ENCODE results near the gene CDH18.

CDH18 gene

DNA sequence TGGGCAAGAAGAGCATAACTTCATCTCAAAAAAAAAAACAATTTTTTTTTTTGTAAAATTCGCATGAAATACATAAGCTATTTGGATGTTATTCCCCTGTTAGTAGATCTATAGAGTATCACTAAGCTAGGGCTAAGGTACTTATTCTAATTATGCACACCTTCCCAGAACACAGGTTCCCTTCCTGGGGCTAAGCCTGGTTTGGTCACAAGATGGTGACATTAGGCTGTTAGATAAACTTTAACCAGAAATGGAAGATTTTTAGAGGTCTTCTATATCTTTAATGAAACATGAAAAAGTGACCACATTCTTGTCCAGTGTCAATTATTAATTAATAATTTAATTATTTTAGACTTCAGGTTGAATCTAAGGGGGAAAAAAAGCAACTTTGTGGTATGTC is 433.5 kb downstream of the CDH18 start:
- TF ChIP-seq, protein P1, sequence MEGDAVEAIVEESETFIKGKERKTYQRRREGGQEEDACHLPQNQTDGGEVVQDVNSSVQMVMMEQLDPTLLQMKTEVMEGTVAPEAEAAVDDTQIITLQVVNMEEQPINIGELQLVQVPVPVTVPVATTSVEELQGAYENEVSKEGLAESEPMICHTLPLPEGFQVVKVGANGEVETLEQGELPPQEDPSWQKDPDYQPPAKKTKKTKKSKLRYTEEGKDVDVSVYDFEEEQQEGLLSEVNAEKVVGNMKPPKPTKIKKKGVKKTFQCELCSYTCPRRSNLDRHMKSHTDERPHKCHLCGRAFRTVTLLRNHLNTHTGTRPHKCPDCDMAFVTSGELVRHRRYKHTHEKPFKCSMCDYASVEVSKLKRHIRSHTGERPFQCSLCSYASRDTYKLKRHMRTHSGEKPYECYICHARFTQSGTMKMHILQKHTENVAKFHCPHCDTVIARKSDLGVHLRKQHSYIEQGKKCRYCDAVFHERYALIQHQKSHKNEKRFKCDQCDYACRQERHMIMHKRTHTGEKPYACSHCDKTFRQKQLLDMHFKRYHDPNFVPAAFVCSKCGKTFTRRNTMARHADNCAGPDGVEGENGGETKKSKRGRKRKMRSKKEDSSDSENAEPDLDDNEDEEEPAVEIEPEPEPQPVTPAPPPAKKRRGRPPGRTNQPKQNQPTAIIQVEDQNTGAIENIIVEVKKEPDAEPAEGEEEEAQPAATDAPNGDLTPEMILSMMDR (IDR thresholded peaks at IDR 0.05; ENCODE audit: insufficient read depth, low read depth, low read length, missing control alignments), result no peak
- DNase-seq (ENCODE audit: low read depth), result no peak
- no peak overlapping the region for H3K4me3 ChIP-seq (ENCODE audit: low read depth, low read length)

DNA sequence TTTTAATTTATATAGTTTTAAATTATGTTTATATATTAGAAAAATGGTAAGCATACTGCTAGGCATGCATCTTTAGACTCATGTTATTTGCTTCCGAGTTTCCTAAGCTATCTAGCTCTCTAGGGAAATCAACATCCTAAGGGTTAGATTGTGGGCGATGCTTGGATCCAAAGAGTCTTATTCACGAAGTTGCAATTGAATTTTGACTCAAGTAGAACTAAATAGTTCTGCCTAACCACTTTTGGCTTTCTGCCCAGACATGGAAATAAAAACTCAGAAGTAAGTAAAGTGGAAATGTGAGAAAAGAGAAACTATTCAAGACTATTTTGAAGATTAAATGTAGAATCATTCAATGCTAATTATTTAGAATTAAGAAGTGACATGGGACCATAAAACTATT is 440.4 kb downstream of the CDH18 start:
- no peak overlapping the region for H3K4me3 ChIP-seq (ENCODE audit: low read depth, low read length)
- DNase-seq (ENCODE audit: low read depth), result no peak
- TF ChIP-seq, protein P1 (IDR thresholded peaks at IDR 0.05; ENCODE audit: insufficient read depth, low read depth, low read length, missing control alignments), result no peak

DNA sequence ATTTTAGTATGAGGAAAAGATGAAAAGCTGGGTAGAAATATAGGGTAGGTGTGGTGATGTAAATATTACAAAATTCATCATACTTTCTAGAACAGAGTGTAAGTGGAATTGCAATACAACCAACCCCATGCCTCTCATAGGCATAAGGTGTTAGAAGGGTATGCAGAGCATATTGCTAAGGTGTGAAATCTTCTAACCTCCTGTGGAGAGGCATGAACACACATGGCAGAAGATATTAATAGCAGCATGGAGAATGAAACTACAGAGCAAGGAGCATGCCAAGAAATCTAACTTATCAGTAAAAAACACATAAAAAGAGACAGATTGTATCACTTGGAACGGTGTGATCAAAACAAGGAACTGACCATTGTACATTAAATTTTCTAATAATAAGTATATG is 441.5 kb downstream of the CDH18 start:
- no peak for DNase-seq (ENCODE audit: low read depth)
- H3K4me3 ChIP-seq (ENCODE audit: low read depth, low read length), result no peak overlapping the region
- TF ChIP-seq, protein P1 (IDR thresholded peaks at IDR 0.05; ENCODE audit: insufficient read depth, low read depth, low read length, missing control alignments), result no peak

DNA sequence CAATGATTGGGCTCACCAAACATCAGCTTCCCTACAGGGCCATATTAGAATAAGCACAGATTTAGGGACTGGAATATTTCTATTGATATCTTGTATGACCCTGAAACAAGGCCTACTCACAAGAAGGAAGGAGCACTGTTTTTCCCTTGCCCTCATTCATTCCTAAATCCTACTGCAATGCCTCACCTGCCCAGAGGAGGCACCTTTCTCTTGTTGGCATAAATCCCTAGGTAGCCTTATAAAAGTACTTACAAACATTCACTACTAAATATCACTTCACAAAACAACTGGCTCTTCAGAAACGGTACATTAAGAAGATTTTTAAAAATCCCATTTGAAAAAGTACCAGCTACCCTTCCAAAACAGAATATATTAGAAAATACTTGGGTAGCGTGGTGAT is 449.4 kb downstream of the CDH18 start:
- TF ChIP-seq, protein P1 (IDR thresholded peaks at IDR 0.05; ENCODE audit: insufficient read depth, low read depth, low read length, missing control alignments), result no peak
- no peak for DNase-seq (ENCODE audit: low read depth)

DNA sequence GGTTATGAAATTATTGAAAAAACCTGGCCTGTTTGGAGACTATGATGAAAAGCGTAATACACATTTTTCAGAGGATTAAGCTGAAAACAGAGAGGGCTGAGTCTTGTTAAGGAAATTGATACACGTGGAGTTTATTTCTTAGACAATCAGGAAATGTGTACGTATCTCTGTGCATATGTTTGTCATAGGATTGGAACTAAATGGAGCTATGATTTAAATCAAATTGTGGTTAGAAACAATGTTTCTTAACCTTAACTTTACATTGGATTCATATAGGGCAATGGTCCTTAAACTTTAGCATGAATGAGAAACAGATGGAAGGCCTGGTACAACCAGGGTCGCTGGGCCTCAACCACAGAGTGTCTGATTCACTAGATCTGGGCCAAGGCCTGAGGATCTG is 451.6 kb downstream of the CDH18 start:
- TF ChIP-seq, protein P1 (IDR thresholded peaks at IDR 0.05; ENCODE audit: insufficient read depth, low read depth, low read length, missing control alignments), result no peak
- no peak for DNase-seq (ENCODE audit: low read depth)
- no peak overlapping the region for H3K4me3 ChIP-seq (ENCODE audit: low read depth, low read length)

More for the DNA sequence above, 449.4 kb downstream of the CDH18 start:
- H3K4me3 ChIP-seq (ENCODE audit: low read depth, low read length), result no peak overlapping the region

DNA sequence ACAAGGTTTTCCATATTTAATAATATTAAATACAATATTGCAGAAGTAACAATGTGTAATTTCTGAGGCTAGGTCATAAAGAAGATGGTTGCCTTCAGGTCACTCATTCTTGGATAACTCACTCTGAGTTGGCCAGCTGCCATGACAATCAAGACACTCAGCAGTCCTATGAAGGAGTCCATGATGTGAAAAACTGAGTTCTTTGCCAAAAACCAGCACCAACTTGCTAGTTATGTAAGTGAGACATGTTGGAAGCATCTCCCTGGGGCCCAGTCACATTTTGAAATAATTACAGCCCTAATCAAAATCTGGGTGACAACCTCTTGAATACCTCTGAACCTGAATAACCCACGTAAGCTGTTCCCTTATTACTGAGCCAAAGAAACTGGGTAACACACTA is 453.2 kb downstream of the CDH18 start:
- DNase-seq (ENCODE audit: low read depth), result no peak
- H3K4me3 ChIP-seq (ENCODE audit: low read depth, low read length), result no peak overlapping the region
- TF ChIP-seq, protein P1 (IDR thresholded peaks at IDR 0.05; ENCODE audit: insufficient read depth, low read depth, low read length, missing control alignments), result no peak

DNA sequence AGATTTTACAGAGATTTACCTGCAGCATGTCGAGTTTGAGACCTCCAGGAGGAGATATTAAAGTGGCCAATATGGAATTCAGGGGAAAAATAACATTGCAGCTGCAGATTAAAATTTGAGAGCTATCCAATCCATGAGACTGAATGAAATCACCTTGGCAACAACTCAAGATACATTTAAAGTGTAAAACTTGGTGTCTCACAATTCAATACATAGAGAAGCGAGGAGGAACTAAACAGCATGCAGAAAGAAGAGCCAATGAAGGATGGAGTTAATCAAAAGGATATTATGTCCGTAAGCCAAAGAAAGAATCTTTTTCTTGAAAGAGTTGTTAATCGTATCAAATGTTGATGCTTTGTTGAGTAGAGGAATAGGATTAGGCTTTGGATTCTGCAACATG is 455.1 kb downstream of the CDH18 start:
- H3K4me3 ChIP-seq (ENCODE audit: low read depth, low read length), result no peak overlapping the region
- TF ChIP-seq, protein P1 (IDR thresholded peaks at IDR 0.05; ENCODE audit: insufficient read depth, low read depth, low read length, missing control alignments), result no peak
- DNase-seq (ENCODE audit: low read depth), result no peak
